ENCODE measurements around the gene DLG2.

DNA sequence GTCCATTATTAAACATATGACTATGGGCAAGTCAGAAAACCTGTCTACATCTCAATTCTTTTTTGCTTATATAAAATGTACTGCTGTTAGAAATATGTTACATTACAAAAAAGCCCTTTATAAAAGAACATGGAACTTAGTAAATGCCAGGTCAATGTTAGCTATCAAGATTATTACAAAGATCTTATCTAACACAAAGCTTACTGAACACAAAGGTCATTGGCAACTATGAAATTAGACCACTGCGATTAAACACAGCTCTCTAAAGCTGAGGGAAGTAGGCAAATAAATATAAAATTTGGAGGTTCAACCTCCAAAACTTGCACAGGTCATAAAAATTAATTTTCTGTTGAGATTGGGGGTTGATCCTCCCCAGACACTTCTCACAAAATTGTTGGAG lies 1648.2 kb downstream of the DLG2 start:
- TF ChIP-seq, protein P1, sequence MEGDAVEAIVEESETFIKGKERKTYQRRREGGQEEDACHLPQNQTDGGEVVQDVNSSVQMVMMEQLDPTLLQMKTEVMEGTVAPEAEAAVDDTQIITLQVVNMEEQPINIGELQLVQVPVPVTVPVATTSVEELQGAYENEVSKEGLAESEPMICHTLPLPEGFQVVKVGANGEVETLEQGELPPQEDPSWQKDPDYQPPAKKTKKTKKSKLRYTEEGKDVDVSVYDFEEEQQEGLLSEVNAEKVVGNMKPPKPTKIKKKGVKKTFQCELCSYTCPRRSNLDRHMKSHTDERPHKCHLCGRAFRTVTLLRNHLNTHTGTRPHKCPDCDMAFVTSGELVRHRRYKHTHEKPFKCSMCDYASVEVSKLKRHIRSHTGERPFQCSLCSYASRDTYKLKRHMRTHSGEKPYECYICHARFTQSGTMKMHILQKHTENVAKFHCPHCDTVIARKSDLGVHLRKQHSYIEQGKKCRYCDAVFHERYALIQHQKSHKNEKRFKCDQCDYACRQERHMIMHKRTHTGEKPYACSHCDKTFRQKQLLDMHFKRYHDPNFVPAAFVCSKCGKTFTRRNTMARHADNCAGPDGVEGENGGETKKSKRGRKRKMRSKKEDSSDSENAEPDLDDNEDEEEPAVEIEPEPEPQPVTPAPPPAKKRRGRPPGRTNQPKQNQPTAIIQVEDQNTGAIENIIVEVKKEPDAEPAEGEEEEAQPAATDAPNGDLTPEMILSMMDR (IDR thresholded peaks at IDR 0.05): no peak
- TF ChIP-seq POLR2A (IDR thresholded peaks at IDR 0.05): no peak
- no peak for TF ChIP-seq EP300 (IDR thresholded peaks at IDR 0.05)

Data from ovary (tissue), 3 donors.